KMS-11 (cell line): ENCODE results near the gene GPC1.

ENCODE experiments used
- H2AFZ ChIP-seq: fragments of 200-600 bp; sonication (generic); 2 replicates; pipeline ENCODE4 v1.6.1; 2016; ENCODE audit warnings: antibody characterized with exemption, mixed run types, low read depth
- H3K27ac ChIP-seq: fragments of 200-600 bp; sonication (generic); 2 replicates; pipeline ENCODE4 v1.6.1; 2016; ENCODE audit warnings: mild to moderate bottlenecking, mixed run types
- H3K27me3 ChIP-seq: fragments of 200-600 bp; sonication (generic); 2 replicates; pipeline ENCODE4 v1.6.1; 2017; ENCODE audit warnings: mild to moderate bottlenecking, low read depth, mixed run types, moderate library complexity; ENCODE audit not compliant: insufficient read depth
- H3K36me3 ChIP-seq: fragments of 200-600 bp; sonication (generic); 2 replicates; pipeline ENCODE4 v1.6.1; 2017; ENCODE audit warnings: mild to moderate bottlenecking, mixed run types; ENCODE audit not compliant: insufficient read depth
- H3K4me1 ChIP-seq: fragments of 200-600 bp; sonication (generic); 2 replicates; pipeline ENCODE4 v1.6.1; 2016; ENCODE audit warnings: mild to moderate bottlenecking, low read depth, mixed run types; ENCODE audit not compliant: poor library complexity, severe bottlenecking
- H3K4me2 ChIP-seq: fragments of 200-600 bp; sonication (generic); 2 replicates; pipeline ENCODE4 v1.7.0; 2016; ENCODE audit warnings: mild to moderate bottlenecking, mixed run types
- H3K4me3 ChIP-seq: fragments of 200-600 bp; sonication (generic); IDR thresholded peaks from 2 replicates; pipeline ENCODE4 v1.6.1; 2017; ENCODE audit warnings: low read depth, low read length, mixed read lengths; ENCODE audit not compliant: insufficient read depth
- H3K79me2 ChIP-seq: fragments of 200-600 bp; sonication (generic); 2 replicates; pipeline ENCODE4 v1.6.1; 2016; ENCODE audit warnings: low read depth, mixed run types; ENCODE audit not compliant: insufficient read depth
- H3K9ac ChIP-seq: fragments of 200-600 bp; sonication (generic); 2 replicates; pipeline ENCODE4 v1.6.1; 2016; ENCODE audit warnings: mild to moderate bottlenecking, mixed run types
- H4K20me1 ChIP-seq: fragments of 200-600 bp; sonication (generic); 2 replicates; pipeline ENCODE4 v1.6.1; 2016; ENCODE audit warnings: mild to moderate bottlenecking, mixed run types; ENCODE audit not compliant: insufficient read depth
- CTCF ChIP-seq: fragments of 200-600 bp; sonication (generic); conservative IDR thresholded peaks from 2 replicates; pipeline ENCODE4 v1.6.1; 2017; ENCODE audit warnings: low read depth, mild to moderate bottlenecking, antibody characterized with exemption, low read length, moderate library complexity, mixed read lengths

The GPC1 gene

GRCh38 chr2:240424341-240425235 is 10.9 kb upstream of the GPC1 start:
- Histone ChIP-seq H3K36me3 (no peaks in the 10 kb centered on the region), H3K4me3 (no peak overlapping the region), H2AFZ (no peak overlapping the region), H3K27ac (no peak overlapping the region), H3K9ac (no peak overlapping the region), H3K4me1 (no peaks in the 10 kb centered on the region), H3K27me3 (peaks cover 20% of the 10 kb centered on the region; the same call in 1 of the 2 replicates), H3K79me2 (no peaks in the 10 kb centered on the region), H3K4me2 (no peak overlapping the region), H4K20me1 (no peaks in the 10 kb centered on the region)
- no peak for TF ChIP-seq CTCF

GRCh38 chr2:240425236-240425615 is 10.2 kb upstream of the GPC1 start:
- Histone ChIP-seq H4K20me1 (no peaks in the 10 kb centered on the region), H3K4me2 (no peak overlapping the region), H3K36me3 (no peaks in the 10 kb centered on the region), H3K9ac (no peak overlapping the region), H3K79me2 (no peaks in the 10 kb centered on the region), H3K4me3 (no peak overlapping the region), H2AFZ (no peak overlapping the region), H3K27ac (no peak overlapping the region), H3K27me3 (peaks cover 20% of the 10 kb centered on the region; the same call in 1 of the 2 replicates), H3K4me1 (no peaks in the 10 kb centered on the region)
- no peak for TF ChIP-seq CTCF

- H3K4me1 ChIP-seq, result no peaks in the 10 kb centered on the region
- H3K79me2 ChIP-seq, result no peaks in the 10 kb centered on the region
- no peak overlapping the region for H3K4me2 ChIP-seq
- H3K36me3 ChIP-seq, result no peaks in the 10 kb centered on the region
- no peak overlapping the region for H2AFZ ChIP-seq
- no peak for TF ChIP-seq CTCF
- no peak overlapping the region for H3K27ac ChIP-seq
- peaks cover 20% of the 10 kb centered on the region; the same call in 1 of the 2 replicates for H3K27me3 ChIP-seq
- H3K4me3 ChIP-seq, result no peak overlapping the region
- H3K9ac ChIP-seq, result no peak overlapping the region
- no peaks in the 10 kb centered on the region for H4K20me1 ChIP-seq
Observed at GRCh38 chr2:240425697-240426096, 9.8 kb upstream of the GPC1 start.

GRCh38 chr2:240426845-240427721 is 8.4 kb upstream of the GPC1 start:
- H3K4me3 ChIP-seq, result no peak overlapping the region
- TF ChIP-seq CTCF, result no peak
- no peaks in the 10 kb centered on the region for H3K79me2 ChIP-seq
- H3K4me2 ChIP-seq, result no peak overlapping the region
- H3K27me3 ChIP-seq, result peaks cover 25% of the 10 kb centered on the region; the same call in 1 of the 2 replicates
- no peak overlapping the region for H2AFZ ChIP-seq
- no peak overlapping the region for H3K9ac ChIP-seq
- no peaks in the 10 kb centered on the region for H3K36me3 ChIP-seq
- no peaks in the 10 kb centered on the region for H4K20me1 ChIP-seq
- H3K4me1 ChIP-seq, result no peaks in the 10 kb centered on the region
- no peak overlapping the region for H3K27ac ChIP-seq
